Activated CD4-positive, alpha-beta T cell treated with anti-CD3 and anti-CD28 coated beads, Interleukin-2, Interleukin-6, amounts not matched to agents 100 ng/mL and 50 ng/mL, durations not matched to agents 16 hours and 8 hours (primary cell): ENCODE data around the gene TNFSF15.
"Not testable (repeated sequence)": the region's sequence is repeated elsewhere in the genome, so short reads cannot be mapped to it uniquely, and the experiment has no call there.

Experiments used
- DNase-seq: peaks from one replicate; pipeline ENCODE4 v3.0.0-alpha.2; 2020

Gene TNFSF15

DNA sequence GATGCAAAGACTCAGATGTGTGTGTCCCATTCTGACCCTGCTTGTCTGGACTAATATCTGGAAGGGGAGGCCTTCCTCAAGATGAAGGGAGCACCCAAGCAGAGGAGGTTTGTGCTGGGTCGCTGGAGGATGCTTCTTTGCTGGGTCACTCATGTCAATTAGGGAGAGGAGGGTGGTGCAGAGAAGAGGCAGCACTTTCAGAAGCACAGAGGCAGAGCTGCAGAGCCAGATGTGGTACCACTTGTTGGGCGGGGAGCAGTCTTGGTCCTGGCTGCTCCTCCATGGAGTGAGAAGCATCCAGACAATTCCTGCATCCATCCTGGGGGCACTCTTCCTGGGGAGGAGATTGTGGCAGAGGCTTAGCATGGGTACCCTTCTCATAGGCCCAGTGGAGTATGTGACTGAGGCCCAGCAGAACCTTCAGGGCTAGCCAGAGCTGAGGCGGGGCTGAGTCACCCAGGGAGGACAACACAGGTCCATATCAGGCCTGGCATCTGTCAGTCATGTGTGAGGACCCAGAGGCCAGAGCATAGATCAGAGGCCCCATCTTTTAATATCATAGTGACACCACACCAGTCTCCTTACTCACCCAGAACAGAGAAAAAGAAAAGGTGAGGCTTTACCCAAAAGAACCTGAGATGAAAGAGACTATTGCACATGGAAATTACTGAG lies 59.8 kb downstream of the TNFSF15 start:
- no peak for DNase-seq

DNA sequence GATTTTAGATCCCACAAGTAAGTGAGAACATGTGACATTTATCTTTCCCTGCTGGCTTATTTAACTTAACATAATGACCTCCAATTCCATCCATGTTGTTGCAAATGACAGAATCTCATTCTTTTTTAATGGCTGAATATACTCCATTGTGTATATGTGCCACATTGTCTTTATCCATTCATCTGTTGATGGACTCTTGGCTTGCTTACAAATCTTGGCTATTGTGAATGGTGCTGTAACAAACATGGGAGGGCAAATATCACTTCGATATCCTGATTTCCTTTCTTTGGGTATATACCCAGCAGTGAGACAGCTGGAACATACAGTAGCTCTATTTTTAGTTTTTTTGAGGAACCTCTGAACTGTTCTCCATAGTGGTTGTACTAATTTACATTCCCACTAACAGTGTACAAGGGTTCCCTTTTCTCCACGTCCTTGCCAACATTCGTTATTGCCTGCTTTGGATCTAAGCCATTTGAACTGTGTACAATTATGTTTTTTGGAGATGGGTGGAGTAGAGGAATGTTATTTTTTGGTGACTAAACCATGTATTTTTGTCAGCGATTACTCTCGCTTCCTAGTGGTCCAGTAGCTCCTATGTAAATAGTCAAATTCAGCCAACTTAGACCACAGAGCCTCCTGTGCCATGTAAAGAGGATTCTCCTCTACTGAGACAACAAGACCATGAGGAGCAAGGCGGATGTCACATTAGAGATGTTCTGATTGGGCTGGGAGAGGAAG lies 60.6 kb downstream of the TNFSF15 start:
- no peak for DNase-seq

DNA sequence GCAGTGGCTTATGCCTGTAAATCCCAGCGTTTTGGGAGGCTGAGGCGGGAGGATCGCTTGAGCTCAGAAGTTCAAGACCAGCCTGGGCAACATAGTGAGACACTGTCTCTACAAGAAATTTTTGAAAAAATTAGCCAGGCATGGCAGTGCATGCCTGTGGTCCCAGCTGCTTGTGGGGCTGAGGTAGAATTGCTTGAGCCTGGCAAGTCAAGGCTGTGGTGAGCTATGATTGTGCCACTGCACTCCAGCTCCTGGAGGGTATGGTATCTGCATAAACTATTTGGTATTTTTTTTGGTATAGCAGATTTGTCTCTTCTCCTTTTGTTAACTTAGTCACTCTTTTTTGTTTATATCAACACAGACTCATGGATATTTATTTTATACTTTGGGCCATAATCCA lies 62.4 kb downstream of the TNFSF15 start:
- DNase-seq, result no peak

DNA sequence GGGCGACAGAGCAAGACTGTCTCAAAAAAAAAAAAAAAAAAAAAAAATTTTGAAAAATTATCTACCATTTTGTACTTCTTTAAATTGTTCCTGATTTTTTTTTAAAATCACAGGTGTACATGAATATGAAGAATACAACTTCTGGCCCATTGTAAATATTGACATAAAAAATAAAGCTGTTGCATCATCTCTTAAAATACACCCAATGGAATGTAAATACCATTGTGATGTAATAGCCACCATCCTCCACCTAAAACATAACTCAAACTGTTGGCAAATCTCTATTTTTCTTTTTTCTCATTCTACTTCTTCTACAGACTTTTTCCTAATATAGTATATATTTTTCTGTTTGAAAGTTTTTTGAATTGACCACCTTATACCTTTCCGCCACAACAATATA lies 62.9 kb downstream of the TNFSF15 start:
- no peak for DNase-seq

DNA sequence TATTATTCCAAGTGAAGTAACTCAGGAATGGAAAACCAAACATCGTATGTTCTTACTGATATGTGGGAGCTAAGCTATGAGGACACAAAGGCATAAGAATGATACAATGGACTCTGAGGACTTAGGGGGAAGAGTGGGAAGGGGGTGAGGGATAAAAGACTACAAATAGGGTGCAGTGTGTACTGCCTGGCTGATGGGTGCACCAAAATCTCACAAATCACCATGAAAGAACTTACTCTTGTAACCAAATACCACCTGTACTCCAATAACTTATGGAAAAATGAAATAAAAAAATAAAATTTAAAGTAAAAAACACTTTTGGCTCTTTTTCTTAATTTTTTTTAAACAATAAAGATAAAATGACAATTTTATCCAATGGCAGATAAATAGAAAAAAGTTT lies 64.3 kb downstream of the TNFSF15 start:
- not testable (repeated sequence) for DNase-seq

DNA sequence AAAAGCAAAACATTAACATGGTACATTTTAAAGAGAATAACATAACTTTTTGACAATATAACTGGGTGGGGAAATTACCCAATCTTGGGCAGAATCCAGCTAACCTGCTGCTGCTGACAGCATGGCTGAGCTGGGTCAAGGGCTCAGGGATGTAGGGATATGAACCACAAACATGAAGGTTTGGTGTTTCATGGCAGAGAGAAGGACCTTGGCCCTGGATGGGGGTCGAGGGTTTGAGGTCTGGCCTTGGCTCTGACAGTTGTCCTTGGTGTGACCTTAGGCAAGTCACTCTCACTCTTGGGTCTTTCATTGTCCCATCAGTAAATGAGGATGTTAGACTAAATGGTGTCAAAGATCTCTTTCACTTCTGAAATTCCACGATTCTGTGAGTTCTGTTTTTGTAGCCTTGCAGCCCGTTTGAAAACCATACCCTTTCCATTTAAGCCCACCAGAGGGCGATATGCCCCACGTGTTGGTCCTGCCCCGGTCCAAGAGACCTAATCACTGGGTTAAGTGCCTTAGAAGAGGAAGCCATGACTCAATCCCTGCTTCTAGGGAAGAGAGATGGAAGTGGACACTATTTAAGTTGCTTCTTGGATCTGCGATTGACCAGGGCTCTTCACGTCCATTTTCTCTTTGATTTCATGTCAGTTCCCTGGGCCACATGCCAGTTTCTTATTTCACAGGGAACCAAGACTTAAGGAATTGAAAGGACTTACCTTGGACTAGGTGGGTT lies 67.1 kb downstream of the TNFSF15 start:
- DNase-seq, result peak; percentile 84

DNA sequence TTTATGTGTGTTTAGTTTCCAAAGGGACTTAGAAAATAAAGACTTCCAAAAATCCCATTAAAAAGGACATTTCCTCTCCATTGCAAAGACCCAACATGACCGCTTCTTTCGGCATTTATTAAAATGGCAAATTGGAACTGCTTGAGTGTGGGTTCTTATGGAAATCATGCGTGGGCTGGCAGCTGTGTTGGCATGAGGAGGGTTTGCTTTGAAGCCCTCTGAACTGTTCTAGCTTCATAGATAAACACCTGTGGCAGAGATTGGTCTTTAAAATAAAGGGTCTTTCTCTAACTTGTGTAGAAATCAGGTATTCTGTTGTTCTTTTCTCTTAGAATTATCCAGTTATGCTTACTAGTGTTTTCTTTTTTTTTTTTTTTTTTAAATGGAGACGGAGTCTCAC lies 68.0 kb downstream of the TNFSF15 start:
- no peak for DNase-seq

DNA sequence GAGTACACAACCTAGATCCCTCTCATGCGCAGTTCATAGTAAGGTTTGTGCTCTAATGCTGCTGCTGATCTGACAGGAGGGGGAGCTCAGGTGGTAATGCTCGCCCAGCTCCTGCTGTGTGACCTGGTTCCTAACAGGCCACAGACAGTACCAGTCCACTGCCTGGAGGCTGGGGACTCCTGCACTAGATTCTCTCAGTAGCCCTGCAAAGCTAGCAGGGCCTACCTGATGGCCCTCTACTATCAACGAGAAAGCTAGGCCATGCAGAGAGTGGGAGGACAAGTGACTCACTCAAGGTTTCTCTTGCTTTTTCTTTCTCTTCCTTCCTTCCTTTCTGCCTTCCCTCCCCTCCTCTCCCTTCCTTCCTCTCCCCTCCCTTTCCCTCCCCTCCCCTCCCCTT lies 68.7 kb downstream of the TNFSF15 start:
- DNase-seq, result peak; percentile 31

DNA sequence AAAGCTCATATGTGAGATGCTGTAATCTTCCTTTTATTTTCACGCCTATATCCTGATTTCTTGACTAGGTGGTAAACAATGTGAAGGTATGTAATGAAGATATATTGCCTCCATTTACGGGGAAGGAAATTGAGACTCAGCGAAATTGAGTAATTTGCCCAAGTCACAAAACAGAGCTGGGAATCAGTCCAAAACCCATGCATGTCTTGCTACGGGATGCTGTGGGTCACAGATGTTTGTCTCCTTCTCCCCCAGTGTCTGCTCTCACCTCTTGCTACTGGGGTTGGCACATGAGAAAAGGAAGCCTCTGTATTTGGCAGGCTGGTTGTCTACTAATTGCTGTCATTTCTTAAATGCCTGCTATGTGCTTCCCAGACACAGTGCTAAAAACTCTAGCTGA lies 70.1 kb downstream of the TNFSF15 start:
- DNase-seq, result no peak

DNA sequence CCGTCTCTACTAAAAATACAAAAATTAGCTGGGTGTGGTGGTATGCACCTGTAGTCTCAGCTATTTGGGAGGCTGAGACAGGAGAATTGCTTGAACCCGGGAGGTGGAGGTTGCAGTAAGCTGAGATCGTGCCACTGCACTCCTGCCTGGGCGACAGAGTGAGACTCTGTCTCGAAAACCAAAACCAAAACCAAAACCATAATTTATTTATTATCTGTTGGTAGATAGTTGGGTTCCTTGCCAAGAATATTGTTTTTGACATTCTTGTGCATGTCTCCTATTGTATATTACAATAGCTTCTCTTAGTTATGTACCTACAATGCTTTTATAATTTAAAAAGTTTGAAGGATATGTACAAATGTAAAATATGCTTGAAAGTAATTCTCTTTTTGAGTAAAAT lies 70.7 kb downstream of the TNFSF15 start:
- peak; percentile 18 for DNase-seq
